LHCN-M2 (cell line): ENCODE measurements around the gene APLNR. TPM values are rescaled to one million over a fixed set of nuclear protein-coding genes. Genes with fewer than 3 reads are reported as not detected.
A peak's percentile ranks its signal among the peaks of the same experiment; 100 is the strongest.
"Not testable (repeated sequence)": the region's sequence is repeated elsewhere in the genome, so short reads cannot be mapped to it uniquely, and the experiment has no call there.

Experiments used
- DNase-seq: peaks from one replicate; pipeline ENCODE4 v3.0.0-alpha.2; 2012; ENCODE audit warnings: low read depth
- polyA plus RNA-seq: library from polyadenylated mRNA; unstranded; fragments of >200 nt; gene quantifications from one replicate; pipeline ENCODE4 v1.2.1, GENCODE V29; 2012; ENCODE audit warnings: missing spikeins
- total RNA-seq: library from RNA; depleted of rRNA; stranded (reverse); fragments of >200 nt; gene quantifications from 2 replicates; pipeline ENCODE4 v1.2.3, GENCODE V29; 2014; rRNA removed

APLNR gene
- 0.11 TPM in 1 of 2 replicates, not detected in the other for total RNA-seq
- polyA plus RNA-seq: 0.11 TPM

DNA sequence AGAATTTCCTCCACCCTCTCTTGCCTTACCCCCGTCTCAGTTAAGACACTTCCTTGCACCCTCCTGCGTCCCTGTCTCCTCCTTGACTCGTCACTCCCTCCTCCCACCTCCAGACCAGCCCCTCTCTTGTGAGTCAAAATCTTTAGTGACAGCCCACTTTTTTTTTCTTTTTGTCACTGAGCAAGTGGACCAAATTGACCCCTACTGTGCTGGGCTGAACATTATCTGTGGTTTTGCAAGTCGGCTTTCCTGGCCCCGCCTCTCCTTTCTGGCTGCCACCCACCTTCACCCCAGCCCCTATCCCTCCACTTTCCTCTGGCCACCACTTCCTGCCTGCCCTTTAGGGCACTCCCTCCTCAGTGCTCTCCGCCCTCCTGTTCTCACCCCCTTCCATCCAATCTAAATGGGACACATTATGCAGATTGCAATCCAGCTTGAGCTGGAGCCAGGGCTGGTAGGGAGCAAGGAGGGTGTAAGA is at the start of gene APLNR:
TSS of gene APLNR (minus strand) at position 47 of the 478 bp plus-strand sequence. CDS start 246 bp downstream, outside the sequence.
- DNase-seq: no peak

DNA sequence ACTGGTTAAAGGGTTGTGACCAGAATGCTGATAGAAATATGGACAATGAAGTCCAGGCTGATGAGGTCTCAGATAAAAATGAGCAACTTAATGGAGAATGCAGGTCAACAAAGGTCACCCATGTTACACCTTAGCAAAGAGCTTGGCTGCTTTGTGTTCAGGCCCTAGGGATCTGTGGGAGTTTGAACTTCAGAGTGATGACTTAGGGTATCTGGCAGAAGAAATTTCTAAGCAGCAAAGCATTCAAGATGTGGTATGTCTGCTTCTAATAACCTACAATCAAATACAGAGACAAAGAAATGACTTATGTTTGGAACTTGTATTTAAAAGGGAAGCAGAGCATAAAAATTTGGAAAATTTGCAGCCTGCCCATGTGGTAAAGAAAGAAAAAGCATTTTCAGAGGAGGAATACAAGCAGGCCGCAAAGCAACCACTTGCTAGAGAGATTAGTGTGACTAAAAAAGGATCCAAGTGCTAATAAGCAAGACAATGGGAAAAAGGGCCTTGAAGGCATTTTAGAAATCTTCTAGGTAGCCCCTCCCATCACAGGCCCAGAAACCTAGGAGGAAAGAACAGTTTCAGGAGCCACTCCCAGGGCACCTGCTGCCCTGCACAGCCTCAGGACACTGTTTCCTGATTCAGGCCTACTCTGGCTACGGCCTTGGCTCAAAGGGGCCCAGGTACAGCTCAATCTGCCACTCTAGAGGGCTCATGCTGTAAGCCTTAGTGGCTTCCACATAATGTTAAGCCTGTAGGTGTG is 46.4 kb upstream of the APLNR start:
- DNase-seq: no peak

DNA sequence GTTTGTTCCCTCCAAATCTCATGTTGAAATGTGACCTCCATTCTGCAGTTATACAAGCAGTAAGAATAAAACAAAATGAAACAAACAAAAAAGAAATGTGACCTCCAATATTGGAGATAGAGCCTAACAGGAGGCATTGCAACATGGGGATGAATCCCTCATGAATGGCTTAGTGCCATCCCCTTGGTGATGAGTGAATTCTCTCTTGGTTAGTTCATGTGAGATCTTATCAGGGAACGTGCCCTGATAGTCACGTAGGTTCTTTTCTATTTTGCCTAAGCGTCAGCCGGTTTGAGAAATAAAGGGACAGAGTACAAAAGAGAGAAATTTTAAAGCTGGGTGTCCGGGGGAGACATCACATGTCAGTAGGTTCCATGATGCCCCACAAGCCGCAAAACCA is 44.5 kb upstream of the APLNR start:
- not testable (repeated sequence) for DNase-seq

DNA sequence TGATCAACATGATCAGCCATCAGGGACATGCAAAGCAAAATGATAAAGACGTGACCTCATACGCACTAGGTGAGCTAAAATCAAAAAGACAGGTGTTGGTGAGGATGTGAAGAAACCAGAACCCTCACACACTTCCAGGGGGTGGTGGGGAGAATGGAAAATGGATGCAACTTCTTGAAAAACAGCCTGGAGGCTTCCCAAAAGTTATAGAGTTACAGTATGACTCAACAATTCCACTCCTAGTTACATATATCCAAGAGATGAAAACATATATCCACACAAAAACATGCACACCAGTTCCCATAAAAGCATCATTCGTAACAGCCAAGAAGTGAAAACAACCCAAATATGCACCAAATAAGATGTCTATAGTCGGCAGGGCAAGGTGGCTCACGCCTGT is 42.1 kb upstream of the APLNR start:
- no peak for DNase-seq

DNA sequence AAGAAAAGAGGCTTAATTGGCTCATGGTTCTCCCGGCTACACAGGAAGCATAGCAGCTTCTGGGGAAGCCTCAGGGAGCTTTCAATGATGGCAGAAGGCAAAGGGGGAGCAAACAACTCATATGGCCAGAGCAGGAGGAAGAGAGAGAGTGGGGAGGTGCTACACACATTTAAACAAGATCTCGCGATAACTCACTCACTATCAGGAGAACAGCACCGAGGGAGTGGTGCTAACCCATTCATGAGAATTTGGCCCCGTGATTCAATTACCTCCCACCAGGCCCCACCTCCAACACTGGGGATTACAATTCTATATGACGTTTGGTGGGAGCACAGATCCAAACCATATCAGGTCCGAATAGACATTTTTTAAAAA is 41.7 kb upstream of the APLNR start:
- no peak for DNase-seq

DNA sequence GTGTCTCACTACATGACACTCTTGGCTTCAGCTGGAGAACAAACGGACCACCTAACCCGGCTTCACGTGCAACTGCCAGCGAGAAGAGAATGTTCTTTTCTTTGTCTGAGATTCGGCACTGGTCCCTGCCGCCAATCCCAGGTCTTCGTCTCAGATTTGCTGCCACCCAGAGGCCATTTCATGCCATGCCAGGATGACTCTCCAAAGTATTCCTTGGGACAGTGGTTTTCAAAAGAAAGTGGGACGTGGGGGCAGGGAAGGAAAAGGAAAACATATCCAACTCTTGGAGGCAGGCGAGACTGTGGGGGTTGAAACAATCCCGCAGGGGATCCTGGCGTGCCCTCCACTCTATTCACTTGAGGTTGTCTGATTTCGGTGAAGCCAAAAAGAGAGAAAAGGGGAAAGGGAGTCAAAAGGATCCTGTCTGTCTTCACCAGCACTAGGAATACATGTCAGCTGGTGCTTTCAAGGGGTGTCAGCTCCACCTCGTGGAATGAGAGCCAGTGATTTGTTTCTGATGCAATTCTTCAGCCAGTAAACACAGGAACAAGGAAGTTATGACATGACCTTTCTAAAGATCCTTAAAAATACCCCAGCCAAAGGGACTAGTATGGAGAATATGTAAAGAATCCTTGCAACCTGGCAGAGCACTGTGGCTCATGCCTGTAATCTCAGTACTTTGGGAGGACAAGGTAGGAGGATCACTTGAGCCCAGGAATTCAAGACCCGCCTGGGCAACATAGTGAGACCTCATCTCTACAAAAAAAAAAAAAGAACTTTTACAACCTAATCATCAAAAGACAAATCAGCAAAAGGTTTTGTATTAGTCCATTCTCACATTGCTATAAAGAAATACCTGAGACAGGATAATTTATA is 41.0 kb upstream of the APLNR start:
- DNase-seq: peak; percentile 81

DNA sequence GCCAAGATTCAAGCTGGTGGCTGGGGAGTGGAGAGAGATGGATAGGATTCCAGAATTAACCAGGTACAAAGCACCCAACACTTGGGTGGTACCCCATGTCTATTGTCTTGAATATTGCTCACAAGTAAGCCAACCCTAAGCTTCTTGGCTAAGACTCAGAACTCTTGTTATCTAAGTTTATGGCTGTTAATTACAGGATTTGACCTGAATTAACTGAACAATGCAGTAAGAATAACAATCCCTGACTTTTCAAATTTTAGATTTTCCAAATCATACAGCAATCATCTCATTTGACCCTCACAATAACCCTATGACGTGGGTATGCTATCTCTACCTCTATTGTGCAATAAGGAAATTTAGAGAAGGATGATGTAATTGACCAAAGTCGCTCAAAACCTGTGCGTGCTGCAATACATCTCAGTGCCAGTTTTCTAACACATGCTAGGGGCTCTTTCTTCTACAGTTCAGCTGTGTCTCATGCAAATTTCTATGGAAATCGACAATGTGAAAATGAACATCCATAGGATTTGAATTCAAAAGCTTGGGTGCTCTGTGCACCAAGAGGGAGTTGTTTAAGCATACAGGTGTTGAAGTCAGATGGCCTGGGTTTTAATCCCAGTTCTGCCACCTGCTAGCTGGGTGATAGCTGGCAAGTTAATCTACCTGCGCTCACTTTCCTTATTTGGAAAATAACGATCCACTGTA is 40.1 kb upstream of the APLNR start:
- no peak for DNase-seq

DNA sequence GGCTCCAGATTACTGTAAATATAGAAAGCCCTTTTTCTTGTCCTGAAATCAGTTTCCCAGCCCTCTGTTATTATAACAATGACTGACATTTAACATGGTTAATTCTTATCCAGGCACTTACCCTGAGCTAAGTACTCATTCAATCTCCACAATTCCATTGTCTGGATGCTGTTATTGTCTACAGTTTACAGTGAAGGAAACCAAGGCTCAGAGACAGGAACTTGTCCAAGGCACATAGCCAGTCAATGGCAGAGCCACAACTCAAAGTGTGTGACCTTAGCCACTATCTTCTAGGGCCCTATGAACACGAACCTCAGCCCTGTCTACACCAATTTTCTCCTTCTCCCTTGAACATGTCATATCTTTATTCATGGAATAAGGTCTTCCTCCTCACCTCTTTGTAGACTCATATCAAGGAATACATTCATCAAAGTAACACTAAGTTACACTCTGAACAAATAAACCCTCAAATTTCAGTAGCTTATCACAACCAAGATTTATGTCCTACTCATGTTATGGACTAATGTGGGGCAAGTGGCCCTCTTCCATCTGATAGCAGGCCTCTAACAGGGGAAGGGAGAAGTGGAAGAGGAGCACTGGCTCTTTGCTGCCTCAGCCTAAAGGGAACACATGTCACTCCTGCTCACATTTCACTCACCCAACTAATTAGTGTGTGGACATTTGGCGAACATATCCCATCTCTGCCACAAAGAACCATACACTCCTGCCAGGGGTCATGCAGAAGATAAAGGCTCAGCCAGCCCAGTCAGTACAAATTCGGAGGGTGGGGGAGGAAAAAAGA is 39.3 kb upstream of the APLNR start:
- no peak for DNase-seq

DNA sequence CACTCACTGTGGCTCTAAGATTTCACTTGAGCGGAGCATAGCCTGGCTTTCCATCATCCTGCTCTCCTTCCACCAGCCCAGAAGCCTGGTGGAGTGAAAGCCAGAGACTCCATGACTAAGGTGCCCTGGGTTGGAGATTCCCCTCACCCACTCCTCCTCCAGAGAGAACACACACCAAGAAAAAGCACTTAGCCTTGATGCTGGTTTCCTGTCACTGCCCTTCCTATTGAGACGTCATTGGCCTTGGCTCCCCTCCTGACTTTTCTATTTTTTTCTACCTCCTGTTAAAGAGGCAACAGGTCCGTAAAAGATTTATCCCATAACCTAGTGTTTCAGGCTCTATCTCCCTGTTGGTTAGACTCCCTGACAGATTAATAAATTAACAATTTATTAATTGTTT is 38.5 kb upstream of the APLNR start:
- no peak for DNase-seq

DNA sequence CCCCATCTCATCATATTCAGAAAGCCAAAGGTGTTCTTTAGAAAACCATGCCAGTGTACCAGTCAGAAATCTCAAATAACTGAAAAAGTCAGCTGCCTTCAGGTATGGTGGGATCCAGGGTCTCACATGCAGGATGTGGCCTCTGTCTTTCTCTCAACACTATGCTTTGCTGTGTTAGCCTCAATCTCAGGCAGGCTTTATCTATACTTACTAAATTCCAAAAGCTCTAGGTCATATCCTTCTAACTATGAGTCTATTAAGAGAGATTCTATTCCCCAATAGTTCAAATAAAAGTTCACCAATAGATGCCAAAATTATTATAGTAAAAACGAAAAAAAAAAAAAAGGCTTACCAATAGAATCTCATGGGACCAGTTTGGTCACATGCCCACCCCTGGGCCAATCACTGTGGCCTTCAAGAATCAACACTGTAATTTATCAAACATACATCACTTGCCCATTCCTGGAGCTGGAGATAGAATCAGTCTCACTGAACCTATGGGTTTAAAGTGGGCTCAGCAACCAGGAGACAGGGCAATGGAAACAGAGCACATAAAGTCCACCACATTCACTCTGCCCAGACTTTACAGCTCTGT is 38.0 kb upstream of the APLNR start:
- no peak for DNase-seq

DNA sequence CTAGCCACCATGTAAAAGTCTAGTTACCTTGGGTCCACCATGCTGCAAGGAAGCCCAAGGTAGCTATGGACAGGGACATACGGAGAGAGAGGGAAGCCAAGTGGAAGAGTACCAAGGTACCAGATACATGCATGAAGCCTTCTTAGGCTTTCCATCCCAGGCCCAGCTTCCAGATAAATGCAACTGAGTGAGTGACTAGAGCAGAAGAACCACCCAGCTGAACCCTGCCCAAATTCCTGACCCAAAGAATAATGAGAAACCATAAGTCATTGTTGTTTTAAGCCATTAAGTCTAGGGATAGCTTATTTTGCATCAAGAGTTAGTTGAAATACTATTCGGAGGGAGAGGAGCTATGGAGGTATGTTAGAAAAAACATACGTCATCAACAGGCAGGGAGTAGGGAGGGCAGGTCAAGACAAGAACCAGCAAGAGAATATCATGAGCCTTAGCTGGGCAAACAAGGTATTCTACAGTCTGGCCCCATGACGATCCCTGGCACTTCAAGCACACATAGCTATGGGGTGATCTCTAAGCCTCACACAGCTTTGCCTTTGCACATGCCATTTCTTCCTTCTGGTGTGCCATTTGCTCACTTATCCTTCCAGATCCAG is 36.5 kb upstream of the APLNR start:
- DNase-seq: no peak

DNA sequence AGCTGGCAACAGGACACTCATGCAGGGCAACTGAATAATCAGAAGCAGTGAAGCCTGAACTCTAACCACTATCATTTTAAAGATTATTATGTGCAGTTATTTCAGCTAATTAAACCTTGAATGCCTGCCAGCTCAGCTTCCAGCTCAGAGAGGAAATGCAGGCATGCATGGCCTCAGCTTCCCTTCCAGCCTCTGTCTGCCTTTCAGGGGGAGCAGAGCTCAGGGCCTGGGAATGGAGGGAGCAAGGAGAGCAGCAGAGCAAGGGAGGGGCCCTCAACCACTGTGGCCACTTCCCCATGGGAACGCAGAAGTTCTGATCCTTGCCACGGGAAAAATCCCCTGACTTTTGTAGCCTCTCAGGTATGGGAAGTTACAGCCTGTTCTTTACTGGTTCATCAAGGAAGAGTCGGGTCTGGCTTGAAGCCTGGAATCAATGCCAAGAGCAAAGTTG is 32.5 kb upstream of the APLNR start:
- no peak for DNase-seq

DNA sequence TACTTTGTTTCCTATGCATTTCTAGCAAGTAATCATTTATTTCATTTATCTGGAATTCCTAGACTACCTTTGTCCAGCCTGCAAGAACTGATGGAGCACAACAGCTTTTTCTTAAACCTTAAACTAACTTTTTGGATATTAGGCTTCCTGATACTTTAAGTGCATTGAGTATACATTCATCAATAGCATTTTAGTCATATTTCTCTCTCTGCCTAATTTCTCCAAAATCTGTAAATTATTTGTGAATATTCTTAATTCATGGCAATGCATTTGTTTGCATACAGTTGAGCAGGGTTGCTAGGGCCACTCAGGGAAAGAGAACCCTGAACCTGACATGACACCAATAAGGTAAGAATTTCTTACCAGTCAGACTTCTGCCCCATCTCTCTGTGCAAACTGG is 29.1 kb upstream of the APLNR start:
- no peak for DNase-seq

DNA sequence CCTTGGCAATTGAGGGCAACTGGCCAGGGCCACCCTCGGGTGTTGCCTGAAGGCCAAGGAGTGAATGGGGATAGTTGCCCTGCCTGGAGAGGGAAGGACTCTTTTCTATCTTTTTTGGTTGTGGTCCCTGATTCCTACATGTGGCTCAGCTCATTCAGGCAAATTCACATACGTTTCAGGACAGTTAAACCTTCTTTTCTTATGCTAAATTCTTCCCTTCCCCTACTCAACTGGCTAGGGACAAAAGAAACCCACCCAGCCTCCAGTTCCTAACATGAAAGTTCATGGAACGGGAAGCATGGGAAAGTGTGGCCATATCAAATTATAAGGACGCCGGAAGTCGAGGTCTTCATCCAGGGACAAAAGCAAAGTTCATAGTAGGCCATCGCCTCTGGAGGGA is 26.3 kb upstream of the APLNR start:
- no peak for DNase-seq

DNA sequence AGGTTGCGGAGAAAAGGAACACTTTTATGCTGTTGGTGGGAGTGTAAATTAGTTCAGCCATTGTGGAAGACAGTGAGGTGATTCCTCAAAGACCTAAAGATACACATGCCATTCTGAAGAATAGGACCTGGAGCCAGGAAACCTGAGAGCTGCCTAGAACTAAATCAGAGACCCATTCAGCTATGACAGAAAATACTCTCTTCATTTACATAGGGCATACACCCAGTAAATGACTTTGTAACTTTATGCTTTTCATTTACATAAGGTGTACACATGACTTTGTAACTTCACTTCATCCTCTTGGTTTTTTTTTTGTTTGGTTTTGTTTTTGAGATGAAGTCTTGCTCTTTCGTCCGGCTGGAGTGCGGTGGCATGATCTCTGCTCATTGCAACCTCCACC is 25.1 kb upstream of the APLNR start:
- no peak for DNase-seq

DNA sequence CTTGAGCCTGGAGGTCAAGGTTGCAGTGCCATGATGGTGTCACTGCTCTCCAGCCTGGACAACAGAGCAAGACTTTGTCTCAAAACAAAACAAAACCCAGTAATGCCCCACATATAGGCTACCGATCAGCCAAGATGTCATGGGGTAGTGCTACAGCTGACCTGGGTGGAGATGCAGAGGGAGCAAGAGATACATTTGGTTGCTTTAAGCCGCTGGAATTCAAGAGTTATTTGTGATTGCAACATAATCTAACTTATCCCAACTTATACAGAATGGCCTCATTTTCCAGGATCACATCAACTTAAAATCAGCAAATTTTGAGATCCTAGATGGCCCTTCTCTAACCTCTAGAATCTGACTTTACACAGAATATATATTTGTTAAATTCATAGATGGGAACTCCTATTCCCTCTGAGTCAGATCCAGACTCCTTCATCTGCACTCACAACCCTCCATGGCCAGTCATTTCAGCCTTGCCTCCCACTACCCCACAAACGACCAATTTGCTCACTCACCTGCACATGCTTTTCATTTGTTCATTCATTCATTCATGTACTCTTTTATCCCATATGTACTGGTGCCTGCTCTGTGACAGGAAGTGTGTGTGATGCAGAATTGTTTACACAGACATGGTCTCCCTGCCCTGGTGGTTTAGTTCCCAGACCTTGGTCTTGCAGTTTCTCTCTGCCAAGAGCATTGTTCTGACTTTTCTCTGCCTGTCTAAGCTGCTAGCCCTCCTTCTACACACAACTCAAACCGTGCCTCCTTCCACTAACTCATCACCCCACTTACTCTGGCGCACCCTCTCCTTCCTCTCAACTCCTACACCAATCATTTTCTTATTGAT is 24.1 kb upstream of the APLNR start:
- DNase-seq: no peak

DNA sequence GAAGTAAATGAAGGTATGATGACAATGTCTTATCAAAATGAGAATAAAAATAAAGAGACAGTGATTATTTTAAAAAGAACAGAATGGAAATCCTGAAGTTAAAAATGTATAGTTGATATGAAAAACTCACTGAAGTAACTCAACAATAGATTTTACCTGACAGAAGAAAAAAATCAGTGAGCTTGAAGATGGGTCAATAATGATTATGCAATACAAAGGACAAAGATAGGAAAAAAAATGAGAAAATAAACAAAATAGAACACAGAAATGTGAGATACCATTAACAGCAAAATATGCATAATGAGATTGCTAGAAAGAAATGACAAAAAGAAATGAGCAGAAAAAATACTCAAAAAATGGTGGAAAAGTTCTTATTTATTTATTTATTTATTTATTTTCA is 19.1 kb upstream of the APLNR start:
- no peak for DNase-seq

DNA sequence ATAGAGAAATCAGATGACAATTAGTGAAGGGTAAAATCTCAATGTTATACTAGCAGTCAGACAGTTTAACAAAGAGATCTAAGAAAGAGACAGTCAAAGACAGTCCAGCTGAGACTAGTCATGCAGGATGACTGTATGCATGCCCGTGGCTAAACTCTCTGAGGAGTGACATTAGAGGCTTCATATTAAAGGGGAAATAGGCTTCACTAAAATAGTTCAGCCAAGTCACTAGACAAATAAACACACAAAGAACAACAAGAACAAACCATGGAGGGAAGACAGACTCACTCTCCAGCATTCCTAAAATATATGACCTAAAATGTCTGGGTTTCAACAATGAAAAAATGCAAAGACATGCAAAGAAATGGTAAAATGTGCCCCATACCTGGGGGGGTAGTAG is 18.6 kb upstream of the APLNR start:
- peak; percentile 31 for DNase-seq

DNA sequence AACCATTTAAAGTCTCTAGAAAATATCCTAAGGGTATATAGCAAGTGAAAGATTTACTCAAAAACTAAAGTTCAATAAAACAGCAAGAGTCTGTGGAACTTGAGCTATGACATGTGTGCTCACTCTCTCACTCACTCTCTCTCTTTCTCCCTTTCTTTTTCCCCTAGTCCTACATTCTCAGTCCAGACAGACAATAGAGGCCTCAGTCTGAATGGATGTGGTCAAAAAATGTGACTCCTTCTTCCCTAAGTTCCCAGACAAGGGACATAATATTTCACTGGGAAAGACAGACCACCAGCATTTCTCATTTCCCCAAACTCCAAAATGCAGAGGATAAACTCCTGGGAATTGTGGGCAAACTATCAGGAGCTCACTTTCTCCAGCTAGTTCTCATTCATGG is 17.6 kb upstream of the APLNR start:
- DNase-seq: no peak
